MM.1S (cell line): ENCODE results near the gene CARD8.

Source experiments
- EZH2 ChIP-seq: fragments of 300-600 bp; sonication (generic); optimal IDR thresholded peaks from 2 replicates; pipeline ENCODE3; 2017; ENCODE audit warnings: low read depth, mild to moderate bottlenecking, antibody characterized with exemption, low read length, mixed read lengths
- EZH2phosphoT487 ChIP-seq: fragments of 300-600 bp; sonication (generic); IDR thresholded peaks from 2 replicates; pipeline ENCODE4 v1.6.1; 2018; ENCODE audit warnings: antibody characterized with exemption, low read length
- TF ChIP-seq, protein P1 (sequence below): fragments of 300-600 bp; sonication (generic); IDR thresholded peaks from 2 replicates; pipeline ENCODE4 v1.5.1; 2016; ENCODE audit warnings: antibody characterized with exemption, low read length, mixed read lengths

DNA sequence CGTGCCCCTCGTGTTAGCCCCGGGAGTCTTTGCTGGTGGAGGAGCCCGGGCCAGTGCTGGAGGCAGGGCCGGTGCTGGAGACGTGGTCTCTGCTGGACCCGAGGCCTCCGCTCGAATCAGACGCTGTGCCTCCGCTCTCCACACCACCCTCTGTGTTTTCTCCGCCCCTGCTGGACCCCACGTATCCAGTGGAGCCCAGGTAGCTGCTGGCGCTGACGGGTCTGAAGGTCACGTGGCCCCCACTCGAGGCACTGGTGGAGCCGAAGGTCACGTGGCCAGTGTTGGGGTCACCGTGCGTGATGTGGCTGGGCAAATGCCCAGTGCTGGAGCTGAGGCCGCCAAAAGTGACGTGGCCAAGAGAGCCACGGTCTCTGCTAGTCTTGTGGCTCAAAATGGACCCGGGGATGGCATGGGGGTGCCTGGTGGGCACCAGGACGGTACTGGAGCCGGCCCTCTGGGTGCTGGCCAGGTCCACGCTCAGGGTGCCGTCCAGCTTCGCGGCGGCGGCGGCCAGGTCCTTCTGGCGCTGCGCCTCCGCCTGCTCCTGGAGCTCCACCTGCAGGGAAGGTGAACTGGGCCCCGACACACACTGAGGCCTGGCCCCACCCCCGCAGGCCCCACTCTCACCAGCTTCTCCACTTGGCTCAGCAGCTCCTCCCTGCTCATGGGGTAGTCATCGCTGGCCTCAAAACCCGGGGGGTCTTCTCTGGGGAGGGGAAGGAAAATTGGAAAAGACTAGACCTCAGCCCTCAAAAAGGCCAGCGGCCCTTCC, 41.4 kb upstream of the CARD8 start:
- TF ChIP-seq, protein P1, sequence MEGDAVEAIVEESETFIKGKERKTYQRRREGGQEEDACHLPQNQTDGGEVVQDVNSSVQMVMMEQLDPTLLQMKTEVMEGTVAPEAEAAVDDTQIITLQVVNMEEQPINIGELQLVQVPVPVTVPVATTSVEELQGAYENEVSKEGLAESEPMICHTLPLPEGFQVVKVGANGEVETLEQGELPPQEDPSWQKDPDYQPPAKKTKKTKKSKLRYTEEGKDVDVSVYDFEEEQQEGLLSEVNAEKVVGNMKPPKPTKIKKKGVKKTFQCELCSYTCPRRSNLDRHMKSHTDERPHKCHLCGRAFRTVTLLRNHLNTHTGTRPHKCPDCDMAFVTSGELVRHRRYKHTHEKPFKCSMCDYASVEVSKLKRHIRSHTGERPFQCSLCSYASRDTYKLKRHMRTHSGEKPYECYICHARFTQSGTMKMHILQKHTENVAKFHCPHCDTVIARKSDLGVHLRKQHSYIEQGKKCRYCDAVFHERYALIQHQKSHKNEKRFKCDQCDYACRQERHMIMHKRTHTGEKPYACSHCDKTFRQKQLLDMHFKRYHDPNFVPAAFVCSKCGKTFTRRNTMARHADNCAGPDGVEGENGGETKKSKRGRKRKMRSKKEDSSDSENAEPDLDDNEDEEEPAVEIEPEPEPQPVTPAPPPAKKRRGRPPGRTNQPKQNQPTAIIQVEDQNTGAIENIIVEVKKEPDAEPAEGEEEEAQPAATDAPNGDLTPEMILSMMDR, result no peak
- TF ChIP-seq EZH2 (no peak), EZH2phosphoT487 (no peak)
